Occipital lobe (tissue), 2 donors: ENCODE results near the gene SPIRE2. TPM values are rescaled to one million over a fixed set of nuclear protein-coding genes. Genes with fewer than 3 reads are reported as not detected.
A peak's percentile ranks its signal among the peaks of the same experiment; 100 is the strongest.
"Not testable (repeated sequence)": the region's sequence is repeated elsewhere in the genome, so short reads cannot be mapped to it uniquely, and the experiment has no call there.

Source experiments
- DNase-seq: peaks from one replicate; lab custom pipeline; 2025; lab: John Stamatoyannopoulos, UW
- total RNA-seq: library from RNA; depleted of rRNA; stranded (reverse); fragments of >200 nt; gene quantifications from one replicate; pipeline ENCODE4 v1.2.3, GENCODE V29; 2014

Gene SPIRE2
- total RNA-seq, 1 donor from 2014 or later: 17.0 TPM

- no peak for DNase-seq
Measured at GRCh38 chr16:89913408-89914387, 85.4 kb downstream of the SPIRE2 start.

- DNase-seq: not testable (repeated sequence)
Measured at GRCh38 chr16:89914642-89915285, 86.5 kb downstream of the SPIRE2 start.

GRCh38 chr16:89915303-89916232, 87.3 kb downstream of the SPIRE2 start:
- no peak for DNase-seq

- peak; percentile 43 for DNase-seq
Measured at GRCh38 chr16:89917773-89918452, 89.6 kb downstream of the SPIRE2 start.

GRCh38 chr16:89918453-89919347, 90.4 kb downstream of the SPIRE2 start, which contains the start of gene MC1R:
Gene MC1R, plus strand, starts transcription at chr16:89918862. Its CDS starts 397 bp downstream, at chr16:89919259.
- DNase-seq: no peak

- DNase-seq: no peak
Measured at GRCh38 chr16:89919535-89920406, 91.5 kb downstream of the SPIRE2 start.

- DNase-seq: no peak
Measured at GRCh38 chr16:89920723-89921122, 92.4 kb downstream of the SPIRE2 start.

Other genes starting within 250 kb of the SPIRE2 start
- gene DPEP1, start 214.8 kb upstream of the SPIRE2 start, total RNA-seq: 3.9 TPM
- 66.4 TPM for gene CHMP1A, start 170.8 kb upstream of the SPIRE2 start, total RNA-seq
- 4.8 TPM for gene SPATA33, start 170.6 kb upstream of the SPIRE2 start, total RNA-seq
- gene CDK10, start 141.8 kb upstream of the SPIRE2 start, total RNA-seq: 22.9 TPM
- gene SPATA2L, start 126.8 kb upstream of the SPIRE2 start, total RNA-seq: 12.5 TPM
- 9.7 TPM for gene VPS9D1, start 107.6 kb upstream of the SPIRE2 start, total RNA-seq
- gene ZNF276, start 106.9 kb upstream of the SPIRE2 start, total RNA-seq: 14.2 TPM
- gene FANCA, start 11.8 kb upstream of the SPIRE2 start, total RNA-seq: 10.8 TPM
- 136 TPM for gene TCF25, start 45.1 kb downstream of the SPIRE2 start, total RNA-seq
- gene MC1R, start 90.4 kb downstream of the SPIRE2 start, total RNA-seq: 3.3 TPM
- gene TUBB3, start 94.9 kb downstream of the SPIRE2 start, total RNA-seq: 2,684 TPM
- 62.9 TPM for gene DEF8, start 120.3 kb downstream of the SPIRE2 start, total RNA-seq
- 12.3 TPM for gene DBNDD1, start 191.0 kb downstream of the SPIRE2 start, total RNA-seq
- gene PRDM7, start 248.9 kb downstream of the SPIRE2 start, total RNA-seq: not detected